Duodenal mucosa (tissue), 2 donors: ENCODE measurements around the gene PIGN.

Experiments
- H3K27ac ChIP-seq: one replicate; pipeline ENCODE4 v1.7.0; 2013; ENCODE audit warnings: low read depth, low read length
- H3K27me3 ChIP-seq, 2 donors: one replicate each; pipeline ENCODE4 v1.7.0; 2013; ENCODE audit warnings: low read length in 2 of 2, control low read depth in 1 of 2; ENCODE audit not compliant: insufficient read depth in 2 of 2, control insufficient read depth in 1 of 2
- H3K36me3 ChIP-seq, 2 donors: one replicate each; pipeline ENCODE4 v1.7.0; 2013; ENCODE audit warnings: low read length in 2 of 2, control low read depth in 1 of 2; ENCODE audit not compliant: insufficient read depth in 2 of 2, control insufficient read depth in 1 of 2
- H3K4me1 ChIP-seq, 2 donors: one replicate each; pipeline ENCODE4 v1.7.0; 2013; ENCODE audit warnings: low read length in 2 of 2, control low read depth in 1 of 2; ENCODE audit not compliant: insufficient read depth in 2 of 2, control insufficient read depth in 1 of 2
- H3K4me3 ChIP-seq, 2 donors: one replicate each; pipeline ENCODE4 v1.7.0; 2013; ENCODE audit warnings: low read length in 2 of 2, low read depth in 1 of 2
- H3K9ac ChIP-seq, 2 donors: one replicate each; pipeline ENCODE4 v1.7.0; 2013; ENCODE audit warnings: low read length in 2 of 2, low read depth in 1 of 2
- H3K9me3 ChIP-seq, 2 donors: one replicate each; pipeline ENCODE4 v1.7.0; 2013; ENCODE audit warnings: low read length in 2 of 2, control low read depth in 1 of 2; ENCODE audit not compliant: control insufficient read depth in 1 of 2

The PIGN gene

GRCh38 chr18:62097698-62098097 is 89.2 kb downstream of the PIGN start:
- Histone ChIP-seq H3K36me3 (peaks cover 7 to 11% of the 10 kb centered on the region in 2 donors), H3K4me1 (no peaks in the 10 kb centered on the region), H3K9ac (no peak overlapping the region), H3K27ac (no peak overlapping the region), H3K9me3 (peaks cover 0 to 5% of the 10 kb centered on the region in 2 donors), H3K27me3 (no peaks in the 10 kb centered on the region), H3K4me3 (no peak overlapping the region)

DNA sequence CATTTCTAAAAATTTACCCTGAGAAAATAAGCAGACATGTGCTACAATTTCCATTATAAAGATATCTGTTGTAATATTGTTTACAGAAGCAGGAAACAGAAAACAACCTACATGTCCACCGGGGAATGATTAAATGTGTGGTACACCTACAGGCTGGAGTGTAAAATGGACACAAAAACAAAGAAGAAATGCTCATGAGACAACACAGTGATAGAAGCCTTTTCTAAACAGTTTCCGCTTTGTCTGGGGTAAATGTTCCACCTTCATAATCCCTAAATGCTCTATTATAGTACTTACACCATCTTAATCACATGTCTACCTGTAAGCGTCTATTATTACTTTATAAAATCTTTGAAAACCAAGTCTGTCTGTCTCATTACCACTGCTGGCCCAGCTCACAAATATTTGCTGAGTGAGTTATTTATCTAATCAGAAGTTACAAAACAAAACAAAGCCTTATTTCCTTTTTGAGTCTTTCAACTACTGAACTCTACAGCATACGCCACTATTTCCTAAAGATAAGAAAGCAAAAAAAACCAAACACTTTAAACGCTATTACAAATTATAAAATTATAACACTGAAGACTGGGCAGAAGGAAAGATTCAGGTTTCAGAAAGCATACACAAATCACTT is 95.3 kb downstream of the PIGN start:
- H3K36me3 ChIP-seq: peaks cover 0 to 11% of the 10 kb centered on the region in 2 donors
- no peak overlapping the region for H3K4me3 ChIP-seq
- H3K9ac ChIP-seq: no peak overlapping the region
- H3K27me3 ChIP-seq: no peaks in the 10 kb centered on the region
- H3K4me1 ChIP-seq: no peaks in the 10 kb centered on the region
- H3K27ac ChIP-seq: no peak overlapping the region
- H3K9me3 ChIP-seq: no peaks in the 10 kb centered on the region

DNA sequence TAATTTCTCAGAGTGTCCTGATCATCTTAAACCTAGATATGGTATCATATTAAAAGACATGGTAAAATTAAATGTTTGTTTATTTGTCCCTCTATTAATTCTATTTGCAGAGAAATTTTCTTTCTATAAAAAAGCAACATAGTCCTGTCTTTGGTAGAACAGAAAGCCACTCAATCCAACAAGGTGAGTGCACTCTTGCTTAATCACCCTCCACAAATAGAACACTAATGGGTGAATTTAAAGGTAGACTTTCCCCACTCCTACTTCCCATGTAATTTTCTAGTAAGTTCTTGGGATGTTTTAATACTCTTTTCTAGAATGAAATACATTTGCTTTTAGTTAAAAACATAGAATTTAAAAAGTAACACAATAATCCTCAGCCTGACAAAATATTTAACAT is 97.7 kb downstream of the PIGN start:
- no peaks in the 10 kb centered on the region for H3K4me1 ChIP-seq
- H3K27ac ChIP-seq: no peak overlapping the region
- H3K9me3 ChIP-seq: no peaks in the 10 kb centered on the region
- H3K4me3 ChIP-seq: no peak overlapping the region
- H3K36me3 ChIP-seq: peaks cover 0 to 14% of the 10 kb centered on the region in 2 donors
- H3K27me3 ChIP-seq: no peaks in the 10 kb centered on the region
- no peak overlapping the region for H3K9ac ChIP-seq

DNA sequence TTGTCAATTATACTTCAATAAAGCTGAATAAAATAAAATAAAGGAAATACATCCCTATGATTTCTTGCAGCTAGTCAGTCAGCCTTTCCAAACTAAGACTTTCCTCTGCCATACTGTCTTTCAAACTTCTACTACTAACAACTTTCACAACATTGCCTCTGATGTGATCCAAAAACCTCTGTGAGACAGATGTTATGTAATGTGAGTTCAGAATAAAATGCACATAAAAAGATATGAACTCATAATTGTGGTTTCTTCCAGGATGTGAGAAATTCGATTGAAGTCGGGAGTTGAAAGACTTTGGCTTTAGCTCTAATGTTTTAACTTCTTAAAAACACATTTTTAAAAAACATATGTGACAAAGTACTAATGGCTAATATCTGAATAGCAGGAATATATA is 98.7 kb downstream of the PIGN start:
- H3K4me1 ChIP-seq: no peaks in the 10 kb centered on the region
- H3K27me3 ChIP-seq: no peaks in the 10 kb centered on the region
- H3K36me3 ChIP-seq: peaks cover 0 to 14% of the 10 kb centered on the region in 2 donors
- H3K27ac ChIP-seq: no peak overlapping the region
- no peak overlapping the region for H3K4me3 ChIP-seq
- H3K9me3 ChIP-seq: no peaks in the 10 kb centered on the region
- H3K9ac ChIP-seq: no peak overlapping the region

- Histone ChIP-seq H3K4me3 (no peak overlapping the region), H3K9ac (no peak overlapping the region), H3K36me3 (peaks cover 0 to 14% of the 10 kb centered on the region in 2 donors), H3K27me3 (no peaks in the 10 kb centered on the region), H3K4me1 (no peaks in the 10 kb centered on the region), H3K27ac (no peak overlapping the region), H3K9me3 (no peaks in the 10 kb centered on the region)
Measured at GRCh38 chr18:62085756-62086155, 101.1 kb downstream of the PIGN start.

GRCh38 chr18:62081761-62082294 is 105.0 kb downstream of the PIGN start:
- no peak overlapping the region for H3K4me3 ChIP-seq
- no peaks in the 10 kb centered on the region for H3K4me1 ChIP-seq
- no peaks in the 10 kb centered on the region for H3K27me3 ChIP-seq
- no peak overlapping the region for H3K9ac ChIP-seq
- H3K36me3 ChIP-seq: peaks cover 0 to 6% of the 10 kb centered on the region in 2 donors
- no peaks in the 10 kb centered on the region for H3K9me3 ChIP-seq
- H3K27ac ChIP-seq: no peak overlapping the region

DNA sequence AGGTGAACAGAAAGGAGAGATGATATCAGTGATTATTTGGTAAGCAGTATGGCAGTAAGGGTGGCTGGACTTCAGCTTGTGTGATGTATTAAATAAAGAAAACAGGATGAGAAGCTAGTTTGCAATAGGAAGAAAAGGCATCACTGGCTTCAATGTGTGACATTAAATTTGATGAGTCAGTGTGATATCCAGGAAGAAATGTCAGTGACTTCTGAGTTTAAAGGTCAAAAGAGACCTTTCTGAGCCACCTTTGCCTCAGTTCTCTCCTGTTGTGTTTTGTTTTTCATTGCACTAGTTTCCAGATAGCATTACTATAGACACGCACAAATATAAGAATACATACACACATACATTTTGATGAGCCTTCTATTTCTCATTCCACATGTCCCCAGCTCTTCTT is 105.6 kb downstream of the PIGN start:
- Histone ChIP-seq H3K27ac (no peak overlapping the region), H3K9ac (no peak overlapping the region), H3K27me3 (no peaks in the 10 kb centered on the region), H3K9me3 (no peaks in the 10 kb centered on the region), H3K4me3 (no peak overlapping the region), H3K4me1 (no peaks in the 10 kb centered on the region), H3K36me3 (peaks cover 0 to 3% of the 10 kb centered on the region in 2 donors)

DNA sequence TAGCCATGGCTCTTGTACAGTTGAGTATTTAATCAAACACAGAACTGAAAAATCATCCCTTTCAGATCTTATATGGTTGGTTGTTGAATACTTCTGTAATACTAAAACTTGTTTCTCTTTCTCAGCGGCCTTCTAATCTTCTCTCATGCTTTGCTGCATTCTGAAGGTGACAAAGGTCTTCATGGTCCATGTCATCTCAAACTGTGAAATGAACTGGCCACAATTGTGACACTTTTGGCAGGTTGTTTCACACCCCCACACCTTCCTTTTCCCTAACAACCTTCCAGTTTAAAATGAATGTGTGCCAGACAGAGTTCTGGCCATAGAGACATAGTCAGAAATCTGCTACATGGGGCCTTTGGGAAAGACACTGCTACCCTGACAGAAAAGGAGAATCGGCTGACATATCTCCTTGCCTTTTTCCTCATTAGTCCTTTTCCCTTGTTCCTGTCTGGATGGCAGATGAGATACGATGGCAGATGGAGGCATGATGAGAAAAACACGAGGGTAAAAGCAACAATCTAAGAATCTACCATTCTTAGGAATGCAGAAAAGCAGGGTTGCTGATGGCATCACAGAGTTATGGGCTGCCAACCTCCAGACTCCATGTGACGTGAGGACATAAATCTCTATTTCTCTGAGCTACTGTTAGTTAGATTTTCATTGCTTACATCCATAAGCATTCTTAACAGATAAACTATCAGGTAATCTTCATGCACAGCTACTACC is 106.5 kb downstream of the PIGN start:
- Histone ChIP-seq H3K4me3 (no peak overlapping the region), H3K36me3 (no peaks in the 10 kb centered on the region), H3K4me1 (no peaks in the 10 kb centered on the region), H3K27me3 (no peaks in the 10 kb centered on the region), H3K27ac (no peak overlapping the region), H3K9ac (no peak overlapping the region), H3K9me3 (no peaks in the 10 kb centered on the region)

- Histone ChIP-seq H3K9ac (no peak overlapping the region), H3K4me3 (no peak overlapping the region), H3K27ac (no peak overlapping the region), H3K36me3 (no peaks in the 10 kb centered on the region), H3K9me3 (no peaks in the 10 kb centered on the region), H3K4me1 (no peaks in the 10 kb centered on the region), H3K27me3 (no peaks in the 10 kb centered on the region)
Measured at GRCh38 chr18:62073461-62074281, 113.2 kb downstream of the PIGN start.

GRCh38 chr18:62072370-62072769 is 114.5 kb downstream of the PIGN start:
- H3K4me3 ChIP-seq: no peak overlapping the region
- H3K4me1 ChIP-seq: no peaks in the 10 kb centered on the region

More at GRCh38 chr18:62072370-62072769, 114.5 kb downstream of the PIGN start:
- no peaks in the 10 kb centered on the region for H3K9me3 ChIP-seq
- no peaks in the 10 kb centered on the region for H3K36me3 ChIP-seq
- no peak overlapping the region for H3K9ac ChIP-seq
- H3K27me3 ChIP-seq: no peaks in the 10 kb centered on the region
- no peak overlapping the region for H3K27ac ChIP-seq
